H1 (cell line): Measurements from ENCODE around the gene TCF4. TPM values are rescaled to one million over a fixed set of nuclear protein-coding genes. Genes with fewer than 3 reads are reported as not detected.

Source experiments
- CTCF ChIA-PET: fragments of 300-600 bp; sonication (Branson Sonifier 250); formaldehyde crosslinking; loops from one replicate; lab custom pipeline; 2021; ENCODE audit not compliant: partially characterized antibody; lab: Charles Lee
- POLR2A ChIA-PET: fragments of 300-600 bp; sonication (Branson Sonifier 250); formaldehyde crosslinking; loops from one replicate; lab custom pipeline; 2021; ENCODE audit warnings: inconsistent platforms; ENCODE audit not compliant: partially characterized antibody; lab: Charles Lee
- DNase-seq, 2 experiments: peaks; one replicate each; pipeline versions ENCODE4 v3.0.0 to v3.0.0-alpha.2; 2010 to 2022; ENCODE audit warnings: low spot score in 2 of 2, low read depth in 1 of 2, mixed read lengths in 1 of 2
- FAIRE-seq: peaks from 2 replicates; lab custom pipeline; 2011; peaks lifted over from hg19 to GRCh38; lab: Jason Lieb, UNC
- H2AFZ ChIP-seq: 2 replicates; pipeline ENCODE4 v1.8.1; 2012; ENCODE audit warnings: low read length, inconsistent platforms
- H2AK5ac ChIP-seq: 2 replicates; pipeline ENCODE4 v1.6.1; 2013; ENCODE audit warnings: low read depth, low read length
- H2BK120ac ChIP-seq: replicated peaks from 2 replicates; pipeline ENCODE3; 2013; ENCODE audit warnings: low read depth, low read length, inconsistent platforms
- H2BK12ac ChIP-seq: 2 replicates; pipeline ENCODE4 v1.6.1; 2013; ENCODE audit warnings: low read depth, low read length
- H2BK15ac ChIP-seq: 2 replicates; pipeline ENCODE4 v1.6.1; 2013; ENCODE audit warnings: low read length
- H2BK20ac ChIP-seq: 2 replicates; pipeline ENCODE4 v1.6.1; 2013; ENCODE audit warnings: low read length
- H2BK5ac ChIP-seq: 2 replicates; pipeline ENCODE4 v1.6.1; 2013; ENCODE audit warnings: low read depth, low read length
- H3K14ac ChIP-seq: 2 replicates; pipeline ENCODE4 v1.6.1; 2013; ENCODE audit warnings: inconsistent platforms; ENCODE audit not compliant: insufficient read length
- H3K18ac ChIP-seq: 2 replicates; pipeline ENCODE4 v1.6.1; 2013; ENCODE audit warnings: low read length; ENCODE audit errors: extremely low read depth
- H3K23ac ChIP-seq: 2 replicates; pipeline ENCODE4 v1.6.1; 2013; ENCODE audit warnings: inconsistent platforms; ENCODE audit not compliant: insufficient read length
- H3K23me2 ChIP-seq: 2 replicates; pipeline ENCODE4 v1.6.1; 2013; ENCODE audit warnings: low read depth, low read length
- H3K27ac ChIP-seq: 2 replicates; pipeline ENCODE4 v1.6.1; 2011; ENCODE audit warnings: low read depth, low read length, inconsistent platforms
- H3K27me3 ChIP-seq, 4 experiments: replicated peaks in 1 of 4; 1 replicate in 1 of 4; 2 replicates in 3 of 4; pipeline versions ENCODE4 v1.6.1 to v1.8.1; 2011 to 2013; ENCODE audit warnings: low read length in 3 of 4, mild to moderate bottlenecking in 3 of 4, inconsistent platforms in 2 of 4, mixed read lengths in 2 of 4, moderate library complexity in 1 of 4; ENCODE audit not compliant: control insufficient read depth in 3 of 4, insufficient read depth in 3 of 4; ENCODE audit errors: extremely low read depth in 1 of 4
- H3K36me3 ChIP-seq, 4 experiments: 2 replicates each; pipeline versions ENCODE4 v1.6.1 to v1.8.1; 2011 to 2013; ENCODE audit warnings: mild to moderate bottlenecking in 4 of 4, low read length in 3 of 4, moderate library complexity in 2 of 4, control low read depth in 1 of 4, inconsistent platforms in 1 of 4; ENCODE audit not compliant: insufficient read depth in 4 of 4, control insufficient read depth in 2 of 4
- H3K4ac ChIP-seq: replicated peaks from 2 replicates; pipeline ENCODE3; 2013; ENCODE audit warnings: low read length, low read depth, mixed read lengths, inconsistent platforms; ENCODE audit not compliant: insufficient read length
- H3K4me1 ChIP-seq, 4 experiments: replicated peaks in 1 of 4; 1 replicate in 1 of 4; 2 replicates in 3 of 4; pipeline versions ENCODE4 v1.6.1 to v1.8.1; 2011 to 2013; ENCODE audit warnings: low read length in 3 of 4, inconsistent platforms in 2 of 4, mixed read lengths in 1 of 4; ENCODE audit not compliant: insufficient read depth in 4 of 4, control insufficient read depth in 3 of 4
- H3K4me2 ChIP-seq, 2 experiments: 2 replicates each; pipeline versions ENCODE4 v1.6.1 to v1.8.1; 2011 to 2013; ENCODE audit warnings: low read depth in 2 of 2, low read length in 2 of 2, control low read depth in 1 of 2, inconsistent platforms in 1 of 2, mild to moderate bottlenecking in 1 of 2; ENCODE audit not compliant: insufficient read depth in 1 of 2
- H3K4me3 ChIP-seq, 4 experiments: fragments of 200-600, 300-600 bp in 1 of 4; sonication (generic), shearing (Covaris generic), sonication (Bioruptor Twin) in 1 of 4; 2 replicates each; pipeline versions ENCODE4 v1.5.1 to v1.8.1; 2011 to 2016; ENCODE audit warnings: low read length in 4 of 4, low read depth in 3 of 4, control low read depth in 2 of 4, inconsistent platforms in 2 of 4, mild to moderate bottlenecking in 2 of 4, mixed read lengths in 1 of 4, moderate library complexity in 1 of 4; ENCODE audit not compliant: insufficient read depth in 2 of 4; ENCODE audit errors: extremely low read depth in 1 of 4
- H3K56ac ChIP-seq: replicated peaks from 2 replicates; pipeline ENCODE3; 2013; ENCODE audit warnings: low read depth, mild to moderate bottlenecking, mixed read lengths, low read length, inconsistent platforms; ENCODE audit not compliant: insufficient read length
- H3K79me1 ChIP-seq: 2 replicates; pipeline ENCODE4 v1.6.1; 2013; ENCODE audit warnings: low read depth, low read length, control low read depth
- H3K79me2 ChIP-seq, 2 experiments: 2 replicates each; pipeline versions ENCODE4 v1.6.1 to v1.8.1; 2012 to 2013; ENCODE audit warnings: low read length in 2 of 2, mild to moderate bottlenecking in 2 of 2, inconsistent platforms in 1 of 2; ENCODE audit not compliant: insufficient read depth in 2 of 2, control insufficient read depth in 1 of 2
- H3K9ac ChIP-seq, 4 experiments: replicated peaks in 1 of 4; 1 replicate in 1 of 4; 2 replicates in 3 of 4; pipeline versions ENCODE4 v1.6.1 to v1.8.1; 2011 to 2013; ENCODE audit warnings: low read depth in 3 of 4, low read length in 3 of 4, control low read depth in 2 of 4, mild to moderate bottlenecking in 2 of 4, moderate library complexity in 2 of 4, inconsistent platforms in 1 of 4; ENCODE audit errors: extremely low read depth in 1 of 4
- H3K9me3 ChIP-seq, 2 experiments: 2 replicates each; pipeline versions ENCODE4 v1.6.1 to v1.8.1; 2012 to 2013; ENCODE audit warnings: mild to moderate bottlenecking in 2 of 2, moderate library complexity in 2 of 2, control low read depth in 1 of 2, inconsistent platforms in 1 of 2, low read depth in 1 of 2, low read length in 1 of 2, mixed read lengths in 1 of 2; ENCODE audit not compliant: insufficient read depth in 2 of 2
- H4K20me1 ChIP-seq, 2 experiments: replicated peaks in 1 of 2; 2 replicates each; pipeline versions ENCODE3 to v1.8.1; 2011 to 2013; ENCODE audit warnings: inconsistent platforms in 2 of 2, low read length in 2 of 2, mild to moderate bottlenecking in 1 of 2; ENCODE audit not compliant: insufficient read depth in 2 of 2, control insufficient read depth in 1 of 2
- H4K5ac ChIP-seq: 2 replicates; pipeline ENCODE4 v1.6.1; 2013; ENCODE audit warnings: low read length, low read depth, mixed read lengths, inconsistent platforms; ENCODE audit not compliant: insufficient read length
- H4K8ac ChIP-seq: 2 replicates; pipeline ENCODE4 v1.8.0; 2013; ENCODE audit warnings: mild to moderate bottlenecking, moderate library complexity, low read length, inconsistent platforms; ENCODE audit not compliant: insufficient read depth; ENCODE audit errors: extremely low read depth
- H4K91ac ChIP-seq: replicated peaks from 2 replicates; pipeline ENCODE3; 2013; ENCODE audit warnings: low read length, mixed read lengths, inconsistent platforms; ENCODE audit not compliant: insufficient read length
- WGBS, 2 experiments: shearing (Covaris generic) in 1 of 2; methylation state at CpG; one replicate each; pipeline versions ENCODE4 v1.1.6 to v1.1.7; 2013 to 2015; ENCODE audit warnings: low lambda C conversion rate in 2 of 2, mixed read lengths in 2 of 2, inconsistent platforms in 1 of 2, low coverage in 1 of 2, missing lambda C conversion rate in 1 of 2; ENCODE audit not compliant: insufficient replicate concordance in 2 of 2, insufficient coverage in 1 of 2, insufficient read length in 1 of 2; ENCODE audit errors: extremely low coverage in 1 of 2, missing lambda C conversion rate in 1 of 2; 5-methylcytosine and 5-hydroxymethylcytosine counted together
- polyA plus RNA-seq, 7 experiments: library from polyadenylated mRNA; depleted of rRNA in 3 of 7; stranded (reverse) in 5 of 7; unstranded in 2 of 7; fragments of >200 nt in 5 of 7; fragments of 200-250 nt in 2 of 7; gene quantifications; 1 replicate in 5 of 7; 2 replicates in 1 of 7; 4 replicates in 1 of 7; pipeline versions ENCODE4 v1.2.1 to v1.2.3, GENCODE V29; 2011 to 2013; ENCODE audit warnings: missing spikeins in 2 of 7, mixed read lengths in 2 of 7
- total RNA-seq: library from RNA; stranded (reverse); fragmentation: NEBNext Ultra II Directional; extraction: Animal tissue kit (Norgen Biotek cat#: 25700); gene quantifications from 2 replicates; pipeline ENCODE4 v1.2.1, GENCODE V29; 2021

TCF4 gene
- total and polyA plus RNA-seq, 2 of the 8 experiments (the other 6 are each of a cell fraction or from before 2014, with no cell fraction given), result 59.3 to 118 TPM

DNA sequence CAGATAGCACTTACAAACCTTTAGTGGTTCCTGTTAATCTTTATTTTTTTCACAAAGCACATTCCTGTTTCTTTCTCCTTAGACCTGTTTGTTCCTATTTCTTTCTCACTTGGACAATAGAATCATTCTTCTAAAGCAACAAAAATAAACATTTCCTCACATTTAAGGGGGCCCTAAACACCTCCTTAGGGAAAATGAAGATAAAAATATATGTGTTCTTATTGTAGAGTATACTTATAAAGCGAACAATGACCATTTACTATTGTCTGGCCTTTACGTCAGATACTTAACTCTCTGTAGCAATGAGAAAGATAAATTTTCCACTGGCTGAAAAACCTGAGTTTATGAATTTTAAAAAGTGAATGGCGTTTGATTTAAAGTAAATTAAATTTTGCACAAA, 234.6 kb downstream of the TCF4 start:
- H4K91ac ChIP-seq, result no peak overlapping the region
- H2AFZ ChIP-seq, result no peak overlapping the region
- H3K14ac ChIP-seq, result no peak overlapping the region
- no peak overlapping the region for H2AK5ac ChIP-seq
- H3K56ac ChIP-seq, result no peak overlapping the region
- H3K27me3 ChIP-seq, result no peaks in the 10 kb centered on the region
- ChIA-PET POLR2A (no interaction called here), CTCF (interaction anchor here (4.6 kb wide), 1 partner anchor 10 kb away, joined by 28 read pairs; no protein-coding TSS in a partner anchor)
- no peaks in the 10 kb centered on the region for H3K23me2 ChIP-seq
- H3K18ac ChIP-seq, result no peak overlapping the region
- no peak overlapping the region for H4K5ac ChIP-seq
- H3K23ac ChIP-seq, result no peak overlapping the region
- no peak overlapping the region for H2BK12ac ChIP-seq
- WGBS, 2 experiments, result 91 to 100% methylated on average over 1 to 3 of the region's 3 CpGs
- no peaks in the 10 kb centered on the region for H3K36me3 ChIP-seq
- no peaks in the 10 kb centered on the region; the same call in 1 of the 2 replicates for H3K79me1 ChIP-seq
- H3K4ac ChIP-seq, result peak overlapping the region; percentile 50
- peaks cover 2% of the 10 kb centered on the region in 2 experiments for H4K20me1 ChIP-seq
- H2BK120ac ChIP-seq, result no peak overlapping the region
- H2BK20ac ChIP-seq, result no peak overlapping the region
- H3K4me3 ChIP-seq, result no peak overlapping the region
- no peak overlapping the region for H3K9ac ChIP-seq
- H3K4me1 ChIP-seq, result peaks cover 5 to 36% (median 23%) of the 10 kb centered on the region in 4 experiments; a peak in 6 of 7 replicates
- no peak overlapping the region for H3K27ac ChIP-seq
- H2BK15ac ChIP-seq, result no peak overlapping the region
- FAIRE-seq (no peak), DNase-seq (no peak)
- H3K4me2 ChIP-seq, result no peak overlapping the region
- H2BK5ac ChIP-seq, result no peak overlapping the region
- peaks cover 0 to 30% of the 10 kb centered on the region in 2 experiments; a peak in 2 of 4 replicates for H3K79me2 ChIP-seq
- H4K8ac ChIP-seq, result no peak overlapping the region
- no peaks in the 10 kb centered on the region for H3K9me3 ChIP-seq
